Uterus (tissue), 4 donors: ENCODE data around the gene BCL2L11. TPM values are rescaled to one million over a fixed set of nuclear protein-coding genes. Genes with fewer than 3 reads are reported as not detected.

Experiments used
- DNase-seq, 2 donors: peaks; one replicate each; pipeline ENCODE4 v3.0.0-alpha.2; 2019 to 2020
- H3K27ac ChIP-seq, 2 donors: fragments of 200-600 bp; sonication (generic); 1 replicate in 1 of 2; 2 replicates in 1 of 2; pipeline ENCODE4 v1.5.1; 2016 to 2018
- H3K27me3 ChIP-seq, 2 donors: fragments of 200-600 bp; sonication (generic); one replicate each; pipeline ENCODE4 v1.5.1; 2018 to 2019; ENCODE audit warnings: control low read depth in 1 of 2
- H3K36me3 ChIP-seq, 2 donors: fragments of 200-600 bp; sonication (generic); one replicate each; pipeline ENCODE4 v1.5.1; 2019; ENCODE audit warnings: control low read depth in 1 of 2
- H3K4me1 ChIP-seq, 2 donors: fragments of 200-600 bp; sonication (generic); one replicate each; pipeline ENCODE4 v1.5.1; 2018 to 2019; ENCODE audit warnings: control low read depth in 1 of 2
- H3K4me3 ChIP-seq, 2 donors: fragments of 200-600 bp; sonication (generic); 1 replicate in 1 of 2; 2 replicates in 1 of 2; pipeline ENCODE4 v1.5.1; 2018 to 2019; ENCODE audit warnings: mild to moderate bottlenecking in 1 of 2
- H3K9me3 ChIP-seq, 2 donors: fragments of 200-600 bp; sonication (generic); one replicate each; pipeline ENCODE4 v1.5.1; 2019; ENCODE audit warnings: control low read depth in 1 of 2
- CTCF ChIP-seq, 4 experiments: fragments of 200-600 bp in 2 of 4; fragments of 450-650 bp in 2 of 4; sonication (generic) in 2 of 4; IDR thresholded peaks; one replicate each; pipeline ENCODE4 v1.5.1; 2016 to 2019; ENCODE audit warnings: antibody characterized with exemption in 4 of 4, mild to moderate bottlenecking in 2 of 4, moderate library complexity in 1 of 4
- POLR2A ChIP-seq, 2 donors: fragments of 450-650 bp; IDR thresholded peaks; one replicate each; pipeline ENCODE4 v1.6.1; 2016; ENCODE audit warnings: antibody characterized with exemption in 2 of 2, mild to moderate bottlenecking in 1 of 2, moderate library complexity in 1 of 2
- intact Hi-C: fragments of 100-400 bp; cut with DNase I; formaldehyde crosslinking; loops from one replicate; pipeline ENCODE4 v1.15.1; 2023; ENCODE audit warnings: low total_unique reads
- total RNA-seq, 4 donors: library from RNA; depleted of rRNA in 3 of 4; stranded (reverse); fragments of >200 nt in 3 of 4; gene quantifications; one replicate each; pipeline versions ENCODE4 v1.1.0 to v1.2.4, GENCODE V29; 2014 to 2023
- donor health status: DM: yes; HTN: yes; CAD: no.

Gene BCL2L11
- total RNA-seq, 4 donors from 2014 or later = 2.0 to 21.8 (median 15.4) TPM

- TF ChIP-seq POLR2A (IDR thresholded peaks at IDR 0.05) (no peak), CTCF (IDR thresholded peaks at IDR 0.05) (no peak)
- intact Hi-C loops = no loop called here
Measured at GRCh38 chr2:111156529-111156928, 35.8 kb downstream of the BCL2L11 start.

GRCh38 chr2:111157071-111157661, 36.5 kb downstream of the BCL2L11 start:
- no peaks in the 10 kb centered on the region for H3K36me3 ChIP-seq
- TF ChIP-seq CTCF (IDR thresholded peaks at IDR 0.05) = no peak
- TF ChIP-seq POLR2A (IDR thresholded peaks at IDR 0.05) = no peak
- DNase-seq = no peak
- H3K4me3 ChIP-seq = no peak overlapping the region
- H3K27ac ChIP-seq = no peak overlapping the region
- H3K4me1 ChIP-seq = no peaks in the 10 kb centered on the region
- no peaks in the 10 kb centered on the region for H3K9me3 ChIP-seq
- intact Hi-C loops = no loop called here
- H3K27me3 ChIP-seq = no peaks in the 10 kb centered on the region

More at GRCh38 chr2:111156529-111156928, 35.8 kb downstream of the BCL2L11 start:
- Histone ChIP-seq H3K27ac (no peak overlapping the region), H3K4me3 (no peak overlapping the region), H3K27me3 (no peaks in the 10 kb centered on the region), H3K4me1 (no peaks in the 10 kb centered on the region), H3K36me3 (no peaks in the 10 kb centered on the region), H3K9me3 (no peaks in the 10 kb centered on the region)
- no peak for DNase-seq

GRCh38 chr2:111157798-111158197, 37.1 kb downstream of the BCL2L11 start:
- H3K27ac ChIP-seq = no peak overlapping the region
- TF ChIP-seq CTCF (IDR thresholded peaks at IDR 0.05) (no peak), POLR2A (IDR thresholded peaks at IDR 0.05) (no peak)
- intact Hi-C loops = no loop called here
- no peaks in the 10 kb centered on the region for H3K36me3 ChIP-seq
- no peaks in the 10 kb centered on the region for H3K4me1 ChIP-seq
- no peaks in the 10 kb centered on the region for H3K27me3 ChIP-seq
- no peaks in the 10 kb centered on the region for H3K9me3 ChIP-seq
- no peak overlapping the region for H3K4me3 ChIP-seq
- DNase-seq = no peak

GRCh38 chr2:111159641-111160040, 38.9 kb downstream of the BCL2L11 start:
- DNase-seq = no peak
- no peaks in the 10 kb centered on the region for H3K4me1 ChIP-seq
- H3K9me3 ChIP-seq = no peaks in the 10 kb centered on the region
- H3K4me3 ChIP-seq = no peak overlapping the region
- intact Hi-C loops = no loop called here
- no peaks in the 10 kb centered on the region for H3K27me3 ChIP-seq
- H3K36me3 ChIP-seq = no peaks in the 10 kb centered on the region
- H3K27ac ChIP-seq = no peak overlapping the region
- TF ChIP-seq CTCF (IDR thresholded peaks at IDR 0.05) (no peak), POLR2A (IDR thresholded peaks at IDR 0.05) (no peak)

- Histone ChIP-seq H3K4me1 (no peaks in the 10 kb centered on the region), H3K27ac (no peak overlapping the region), H3K9me3 (no peaks in the 10 kb centered on the region), H3K27me3 (no peaks in the 10 kb centered on the region), H3K4me3 (no peak overlapping the region), H3K36me3 (no peaks in the 10 kb centered on the region)
- intact Hi-C loops = no loop called here
- TF ChIP-seq CTCF (IDR thresholded peaks at IDR 0.05) (no peak), POLR2A (IDR thresholded peaks at IDR 0.05) (no peak)
- no peak for DNase-seq
Measured at GRCh38 chr2:111160758-111161157, 40.0 kb downstream of the BCL2L11 start.
